HG03571 (cell line): ENCODE measurements around the gene PMM2.
A peak's percentile ranks its signal among the peaks of the same experiment; 100 is the strongest.

Source experiments
- ATAC-seq: cut with Tn5 transposase; IDR thresholded peaks from one replicate; pipeline ENCODE4 v1.9.1; 2021; ENCODE audit not compliant: unreplicated experiment

PMM2 gene

GRCh38 chr16:8885674-8886592, 88.3 kb downstream of the PMM2 start:
- ATAC-seq: no peak

DNA sequence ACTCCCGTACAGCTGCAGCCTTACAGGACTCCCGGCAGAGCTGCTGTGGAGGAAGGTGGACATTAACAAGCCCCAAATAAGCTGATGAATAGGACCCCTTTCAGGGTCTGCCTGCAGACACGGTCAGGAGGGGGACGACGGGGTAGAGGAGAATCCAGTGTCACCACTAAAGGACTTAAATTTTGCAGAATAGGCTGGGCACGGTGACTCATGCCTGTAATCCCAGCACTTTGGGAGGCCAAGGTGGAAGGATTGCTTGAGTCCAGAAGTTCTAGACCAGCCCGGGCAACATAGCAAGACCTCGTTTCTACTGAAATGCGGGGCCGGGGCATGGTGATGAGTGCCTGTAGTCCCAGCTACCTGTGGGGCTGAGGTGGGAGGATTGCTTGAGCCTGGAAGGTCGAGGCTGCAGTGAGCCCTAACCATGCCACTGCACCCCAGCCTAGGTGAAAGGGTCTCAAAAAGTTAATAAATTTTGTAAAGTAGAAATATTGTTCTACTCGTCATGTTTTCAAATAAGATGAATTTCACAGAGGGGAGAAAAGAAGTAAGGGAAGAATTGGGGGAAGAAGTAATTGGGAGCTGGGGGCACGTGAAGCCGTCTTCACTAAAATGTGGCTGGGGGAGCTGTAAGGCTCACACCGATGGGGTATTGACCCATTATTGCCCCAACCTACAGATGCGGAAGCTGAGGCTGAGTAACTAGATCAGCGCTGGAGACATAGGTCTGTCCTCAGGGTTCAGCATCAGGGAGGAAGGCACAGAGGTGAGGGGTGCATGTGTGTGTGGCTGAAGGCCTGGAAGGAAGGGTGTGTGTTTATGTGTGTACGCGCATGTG, 89.2 kb downstream of the PMM2 start:
- no peak for ATAC-seq

GRCh38 chr16:8887431-8887765, 89.8 kb downstream of the PMM2 start:
- no peak for ATAC-seq

DNA sequence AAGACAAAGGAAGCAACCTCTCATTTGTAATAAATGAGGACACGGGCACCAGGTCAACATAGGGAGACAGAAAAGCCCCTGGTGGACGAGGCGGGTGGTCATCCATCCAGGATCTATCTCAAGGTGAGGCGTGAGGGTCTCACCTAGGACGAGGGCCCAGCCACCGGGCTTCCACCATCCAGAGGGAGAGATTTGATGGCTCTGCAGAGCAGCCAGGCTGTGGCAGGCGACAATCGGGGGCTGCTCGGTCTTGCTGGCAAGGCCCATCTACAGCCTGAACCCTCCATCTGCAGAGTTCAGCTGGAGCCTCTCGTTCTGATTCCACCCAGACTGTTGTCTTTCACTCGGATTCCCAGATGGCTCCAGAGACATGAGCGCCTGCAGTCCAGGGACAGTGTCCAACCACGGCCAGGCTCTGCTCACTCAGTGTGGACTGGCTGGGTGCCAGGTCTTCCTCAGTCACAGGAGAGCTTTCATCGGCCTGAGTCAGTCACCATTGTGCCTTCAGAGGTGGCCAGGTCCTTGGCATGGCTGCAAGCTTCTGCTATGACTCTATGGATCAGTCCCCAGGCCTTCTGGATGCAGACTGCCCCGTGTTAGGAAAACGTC, 90.4 kb downstream of the PMM2 start:
- ATAC-seq: no peak

DNA sequence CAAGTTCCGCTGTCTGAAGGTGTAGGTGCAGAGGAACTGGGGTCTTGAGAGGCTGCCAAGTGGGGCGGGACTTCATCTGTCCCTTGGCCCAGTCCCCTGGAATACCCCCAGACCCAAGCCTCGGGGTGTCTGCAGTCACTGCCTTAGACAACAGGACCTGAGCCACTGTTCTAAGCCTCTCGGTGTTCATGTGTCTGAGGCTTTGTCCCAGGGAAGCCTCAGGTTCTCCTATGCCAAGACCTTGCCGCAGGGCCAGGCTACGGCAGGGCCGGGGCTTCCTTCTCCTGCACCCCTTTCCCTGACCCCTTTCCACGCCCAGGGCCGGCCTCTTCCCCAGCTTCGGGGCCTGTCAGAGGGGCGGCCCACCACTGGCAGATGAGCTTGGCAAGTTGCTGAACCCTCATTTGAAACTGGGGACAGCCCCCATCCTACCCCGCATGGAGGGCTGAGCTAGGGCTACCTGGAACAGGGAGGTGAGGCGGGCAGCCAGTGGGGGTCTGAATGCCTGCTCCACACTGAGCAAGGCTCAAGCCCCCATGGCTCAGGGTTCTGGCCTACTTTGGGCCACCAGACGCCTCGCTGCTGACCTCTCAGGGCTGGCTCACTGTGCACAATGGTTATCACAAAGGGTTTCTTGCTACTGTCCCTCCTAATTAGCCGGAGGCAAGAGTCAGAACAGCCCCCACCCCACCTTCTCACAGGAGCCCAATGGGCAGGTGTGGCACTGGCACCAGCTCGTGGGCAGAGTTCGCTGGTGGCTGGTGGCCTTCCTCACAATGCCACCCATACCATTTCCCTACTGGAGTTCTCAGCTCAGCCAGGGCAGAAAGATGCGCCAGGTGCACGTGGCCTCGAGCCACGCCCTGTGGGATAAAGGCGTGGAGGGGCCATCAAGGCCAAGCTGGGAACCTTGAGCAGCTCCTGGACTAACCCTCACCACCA, 91.6 kb downstream of the PMM2 start:
- ATAC-seq: no peak

GRCh38 chr16:8889893-8890548, 92.4 kb downstream of the PMM2 start:
- no peak for ATAC-seq

DNA sequence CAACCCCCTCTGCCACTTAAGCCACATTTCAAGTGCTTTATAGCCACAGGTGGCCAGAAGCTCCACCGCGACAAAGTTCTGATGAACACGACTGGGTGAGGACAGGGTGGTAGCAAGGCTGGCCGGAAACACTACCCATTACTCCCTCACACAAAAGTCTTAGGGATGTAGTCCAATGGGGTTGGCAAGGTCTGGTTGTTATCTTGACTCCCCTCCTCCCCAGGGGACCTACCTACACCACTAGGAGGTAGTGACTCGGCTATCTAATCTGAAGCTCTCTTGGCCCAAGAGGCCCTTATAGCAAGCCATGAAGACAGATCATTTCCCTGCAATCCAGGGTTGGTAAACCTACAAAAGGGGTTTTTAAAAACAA, 92.9 kb downstream of the PMM2 start:
- ATAC-seq: no peak

GRCh38 chr16:8892101-8892575, 94.5 kb downstream of the PMM2 start:
- ATAC-seq: peak; percentile 25

- no peak for ATAC-seq
These were observed 95.8 kb downstream of the PMM2 start for GRCh38 chr16:8893426-8893825.

GRCh38 chr16:8893976-8894690, 96.5 kb downstream of the PMM2 start:
- ATAC-seq: no peak

- no peak for ATAC-seq
These were observed 97.2 kb downstream of the PMM2 start for GRCh38 chr16:8894736-8895334.

DNA sequence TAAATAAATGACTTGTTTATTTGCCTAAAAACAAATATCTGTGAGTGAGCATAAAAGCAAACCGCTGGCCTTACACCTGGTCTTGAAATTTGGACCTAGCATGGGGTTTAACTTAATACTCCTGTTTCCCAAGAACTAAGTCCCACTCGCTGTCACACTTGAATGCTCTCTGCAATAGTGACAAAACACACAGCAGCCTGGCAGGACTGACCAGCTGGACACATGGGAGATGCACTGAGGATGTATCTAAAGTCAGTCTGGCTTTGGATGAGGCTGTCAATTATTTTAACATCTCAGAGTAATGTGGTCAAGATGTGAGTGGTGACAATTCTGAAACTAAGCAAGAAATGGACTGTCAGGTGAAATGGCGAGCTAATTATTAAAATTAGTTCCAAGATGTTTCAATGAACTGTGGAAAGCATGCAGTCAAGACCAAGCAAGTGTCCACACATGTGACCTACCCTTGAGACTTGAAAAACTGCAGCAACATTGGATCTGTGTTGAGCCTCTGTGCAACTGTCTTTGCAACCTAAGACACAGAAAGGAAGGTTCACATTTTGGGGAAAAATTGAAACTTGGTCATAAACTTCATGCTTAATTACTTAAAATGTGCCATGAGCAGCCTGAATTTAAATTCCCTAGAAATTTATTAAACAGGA, 101.2 kb downstream of the PMM2 start:
- ATAC-seq: no peak
